ENCODE data around the gene OR7G1.

DNA sequence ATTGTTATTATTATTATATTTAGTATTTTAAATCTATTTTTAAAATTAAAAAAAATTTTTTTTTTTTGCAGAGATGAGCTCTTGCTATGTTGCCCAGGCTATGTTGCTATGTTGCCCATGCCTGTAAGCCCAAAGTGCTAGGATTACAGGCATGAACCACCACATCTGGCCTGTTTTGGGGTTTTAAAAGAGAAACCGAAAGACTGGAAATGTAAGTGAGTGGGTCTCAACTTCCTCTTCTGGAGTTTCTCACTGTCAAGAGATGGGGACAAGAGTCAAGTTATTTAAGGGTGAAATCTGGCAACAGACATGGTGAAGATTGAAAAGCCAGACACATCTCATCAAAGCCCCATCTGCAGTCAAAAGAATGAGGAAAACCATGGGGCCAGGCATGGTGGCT is 15.4 kb upstream of the OR7G1 start:
- TF ChIP-seq, protein P1, sequence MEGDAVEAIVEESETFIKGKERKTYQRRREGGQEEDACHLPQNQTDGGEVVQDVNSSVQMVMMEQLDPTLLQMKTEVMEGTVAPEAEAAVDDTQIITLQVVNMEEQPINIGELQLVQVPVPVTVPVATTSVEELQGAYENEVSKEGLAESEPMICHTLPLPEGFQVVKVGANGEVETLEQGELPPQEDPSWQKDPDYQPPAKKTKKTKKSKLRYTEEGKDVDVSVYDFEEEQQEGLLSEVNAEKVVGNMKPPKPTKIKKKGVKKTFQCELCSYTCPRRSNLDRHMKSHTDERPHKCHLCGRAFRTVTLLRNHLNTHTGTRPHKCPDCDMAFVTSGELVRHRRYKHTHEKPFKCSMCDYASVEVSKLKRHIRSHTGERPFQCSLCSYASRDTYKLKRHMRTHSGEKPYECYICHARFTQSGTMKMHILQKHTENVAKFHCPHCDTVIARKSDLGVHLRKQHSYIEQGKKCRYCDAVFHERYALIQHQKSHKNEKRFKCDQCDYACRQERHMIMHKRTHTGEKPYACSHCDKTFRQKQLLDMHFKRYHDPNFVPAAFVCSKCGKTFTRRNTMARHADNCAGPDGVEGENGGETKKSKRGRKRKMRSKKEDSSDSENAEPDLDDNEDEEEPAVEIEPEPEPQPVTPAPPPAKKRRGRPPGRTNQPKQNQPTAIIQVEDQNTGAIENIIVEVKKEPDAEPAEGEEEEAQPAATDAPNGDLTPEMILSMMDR (IDR thresholded peaks at IDR 0.05; ENCODE audit: insufficient read depth, low read length, poor library complexity, severe bottlenecking), result no peak
- TF ChIP-seq EZH2phosphoT487 (conservative IDR thresholded peaks at IDR 0.05; ENCODE audit: low read length), result no peak

All from SU-DHL-6 (cell line).